H1 (cell line): ENCODE measurements around the gene GABARAPL2. TPM values are rescaled to one million over a fixed set of nuclear protein-coding genes. Genes with fewer than 3 reads are reported as not detected.

Experiments used
- CTCF ChIA-PET: fragments of 300-600 bp; sonication (Branson Sonifier 250); formaldehyde crosslinking; loops from one replicate; lab custom pipeline; 2021; ENCODE audit not compliant: partially characterized antibody; lab: Charles Lee
- POLR2A ChIA-PET: fragments of 300-600 bp; sonication (Branson Sonifier 250); formaldehyde crosslinking; loops from one replicate; lab custom pipeline; 2021; ENCODE audit warnings: inconsistent platforms; ENCODE audit not compliant: partially characterized antibody; lab: Charles Lee
- DNase-seq, 2 experiments: peaks; one replicate each; pipeline versions ENCODE4 v3.0.0 to v3.0.0-alpha.2; 2010 to 2022; ENCODE audit warnings: low spot score in 2 of 2, low read depth in 1 of 2, mixed read lengths in 1 of 2
- FAIRE-seq: peaks from 2 replicates; lab custom pipeline; 2011; peaks lifted over from hg19 to GRCh38; lab: Jason Lieb, UNC
- H2AFZ ChIP-seq: 2 replicates; pipeline ENCODE4 v1.8.1; 2012; ENCODE audit warnings: low read length, inconsistent platforms
- H2AK5ac ChIP-seq: 2 replicates; pipeline ENCODE4 v1.6.1; 2013; ENCODE audit warnings: low read depth, low read length
- H2BK120ac ChIP-seq: replicated peaks from 2 replicates; pipeline ENCODE3; 2013; ENCODE audit warnings: low read depth, low read length, inconsistent platforms
- H2BK12ac ChIP-seq: 2 replicates; pipeline ENCODE4 v1.6.1; 2013; ENCODE audit warnings: low read depth, low read length
- H2BK15ac ChIP-seq: 2 replicates; pipeline ENCODE4 v1.6.1; 2013; ENCODE audit warnings: low read length
- H2BK20ac ChIP-seq: 2 replicates; pipeline ENCODE4 v1.6.1; 2013; ENCODE audit warnings: low read length
- H2BK5ac ChIP-seq: 2 replicates; pipeline ENCODE4 v1.6.1; 2013; ENCODE audit warnings: low read depth, low read length
- H3K14ac ChIP-seq: 2 replicates; pipeline ENCODE4 v1.6.1; 2013; ENCODE audit warnings: inconsistent platforms; ENCODE audit not compliant: insufficient read length
- H3K18ac ChIP-seq: 2 replicates; pipeline ENCODE4 v1.6.1; 2013; ENCODE audit warnings: low read length; ENCODE audit errors: extremely low read depth
- H3K23ac ChIP-seq: 2 replicates; pipeline ENCODE4 v1.6.1; 2013; ENCODE audit warnings: inconsistent platforms; ENCODE audit not compliant: insufficient read length
- H3K23me2 ChIP-seq: 2 replicates; pipeline ENCODE4 v1.6.1; 2013; ENCODE audit warnings: low read depth, low read length
- H3K27ac ChIP-seq: 2 replicates; pipeline ENCODE4 v1.6.1; 2011; ENCODE audit warnings: low read depth, low read length, inconsistent platforms
- H3K27me3 ChIP-seq, 4 experiments: replicated peaks in 1 of 4; 1 replicate in 1 of 4; 2 replicates in 3 of 4; pipeline versions ENCODE4 v1.6.1 to v1.8.1; 2011 to 2013; ENCODE audit warnings: low read length in 3 of 4, mild to moderate bottlenecking in 3 of 4, inconsistent platforms in 2 of 4, mixed read lengths in 2 of 4, moderate library complexity in 1 of 4; ENCODE audit not compliant: control insufficient read depth in 3 of 4, insufficient read depth in 3 of 4; ENCODE audit errors: extremely low read depth in 1 of 4
- H3K36me3 ChIP-seq, 4 experiments: 2 replicates each; pipeline versions ENCODE4 v1.6.1 to v1.8.1; 2011 to 2013; ENCODE audit warnings: mild to moderate bottlenecking in 4 of 4, low read length in 3 of 4, moderate library complexity in 2 of 4, control low read depth in 1 of 4, inconsistent platforms in 1 of 4; ENCODE audit not compliant: insufficient read depth in 4 of 4, control insufficient read depth in 2 of 4
- H3K4ac ChIP-seq: replicated peaks from 2 replicates; pipeline ENCODE3; 2013; ENCODE audit warnings: low read length, low read depth, mixed read lengths, inconsistent platforms; ENCODE audit not compliant: insufficient read length
- H3K4me1 ChIP-seq, 4 experiments: replicated peaks in 1 of 4; 1 replicate in 1 of 4; 2 replicates in 3 of 4; pipeline versions ENCODE4 v1.6.1 to v1.8.1; 2011 to 2013; ENCODE audit warnings: low read length in 3 of 4, inconsistent platforms in 2 of 4, mixed read lengths in 1 of 4; ENCODE audit not compliant: insufficient read depth in 4 of 4, control insufficient read depth in 3 of 4
- H3K4me2 ChIP-seq, 2 experiments: 2 replicates each; pipeline versions ENCODE4 v1.6.1 to v1.8.1; 2011 to 2013; ENCODE audit warnings: low read depth in 2 of 2, low read length in 2 of 2, control low read depth in 1 of 2, inconsistent platforms in 1 of 2, mild to moderate bottlenecking in 1 of 2; ENCODE audit not compliant: insufficient read depth in 1 of 2
- H3K4me3 ChIP-seq, 4 experiments: fragments of 200-600, 300-600 bp in 1 of 4; sonication (generic), shearing (Covaris generic), sonication (Bioruptor Twin) in 1 of 4; 2 replicates each; pipeline versions ENCODE4 v1.5.1 to v1.8.1; 2011 to 2016; ENCODE audit warnings: low read length in 4 of 4, low read depth in 3 of 4, control low read depth in 2 of 4, inconsistent platforms in 2 of 4, mild to moderate bottlenecking in 2 of 4, mixed read lengths in 1 of 4, moderate library complexity in 1 of 4; ENCODE audit not compliant: insufficient read depth in 2 of 4; ENCODE audit errors: extremely low read depth in 1 of 4
- H3K56ac ChIP-seq: replicated peaks from 2 replicates; pipeline ENCODE3; 2013; ENCODE audit warnings: low read depth, mild to moderate bottlenecking, mixed read lengths, low read length, inconsistent platforms; ENCODE audit not compliant: insufficient read length
- H3K79me1 ChIP-seq: 2 replicates; pipeline ENCODE4 v1.6.1; 2013; ENCODE audit warnings: low read depth, low read length, control low read depth
- H3K79me2 ChIP-seq, 2 experiments: 2 replicates each; pipeline versions ENCODE4 v1.6.1 to v1.8.1; 2012 to 2013; ENCODE audit warnings: low read length in 2 of 2, mild to moderate bottlenecking in 2 of 2, inconsistent platforms in 1 of 2; ENCODE audit not compliant: insufficient read depth in 2 of 2, control insufficient read depth in 1 of 2
- H3K9ac ChIP-seq, 4 experiments: replicated peaks in 1 of 4; 1 replicate in 1 of 4; 2 replicates in 3 of 4; pipeline versions ENCODE4 v1.6.1 to v1.8.1; 2011 to 2013; ENCODE audit warnings: low read depth in 3 of 4, low read length in 3 of 4, control low read depth in 2 of 4, mild to moderate bottlenecking in 2 of 4, moderate library complexity in 2 of 4, inconsistent platforms in 1 of 4; ENCODE audit errors: extremely low read depth in 1 of 4
- H3K9me3 ChIP-seq, 2 experiments: 2 replicates each; pipeline versions ENCODE4 v1.6.1 to v1.8.1; 2012 to 2013; ENCODE audit warnings: mild to moderate bottlenecking in 2 of 2, moderate library complexity in 2 of 2, control low read depth in 1 of 2, inconsistent platforms in 1 of 2, low read depth in 1 of 2, low read length in 1 of 2, mixed read lengths in 1 of 2; ENCODE audit not compliant: insufficient read depth in 2 of 2
- H4K20me1 ChIP-seq, 2 experiments: replicated peaks in 1 of 2; 2 replicates each; pipeline versions ENCODE3 to v1.8.1; 2011 to 2013; ENCODE audit warnings: inconsistent platforms in 2 of 2, low read length in 2 of 2, mild to moderate bottlenecking in 1 of 2; ENCODE audit not compliant: insufficient read depth in 2 of 2, control insufficient read depth in 1 of 2
- H4K5ac ChIP-seq: 2 replicates; pipeline ENCODE4 v1.6.1; 2013; ENCODE audit warnings: low read length, low read depth, mixed read lengths, inconsistent platforms; ENCODE audit not compliant: insufficient read length
- H4K8ac ChIP-seq: 2 replicates; pipeline ENCODE4 v1.8.0; 2013; ENCODE audit warnings: mild to moderate bottlenecking, moderate library complexity, low read length, inconsistent platforms; ENCODE audit not compliant: insufficient read depth; ENCODE audit errors: extremely low read depth
- H4K91ac ChIP-seq: replicated peaks from 2 replicates; pipeline ENCODE3; 2013; ENCODE audit warnings: low read length, mixed read lengths, inconsistent platforms; ENCODE audit not compliant: insufficient read length
- CBX8 ChIP-seq: fragments of 300-800, 300-1000 bp; sonication (generic); IDR thresholded peaks from 2 replicates; pipeline ENCODE4 v1.7.1; 2016; ENCODE audit warnings: low read depth, low read length, borderline replicate concordance
- HDAC6 ChIP-seq: IDR thresholded peaks from one replicate; pipeline ENCODE4 v1.7.1; 2012; ENCODE audit warnings: low read depth, mild to moderate bottlenecking, inconsistent platforms, low read length, moderate library complexity
- NRF1 ChIP-seq: IDR thresholded peaks from 2 replicates; pipeline ENCODE4 v1.6.1; 2011; ENCODE audit warnings: mild to moderate bottlenecking, low read depth, low read length, improper control_type of control experiment
- RBBP5 ChIP-seq: IDR thresholded peaks from 2 replicates; pipeline ENCODE4 v1.7.1; 2012; ENCODE audit warnings: low read depth, mild to moderate bottlenecking, inconsistent platforms, low read length, moderate library complexity, borderline replicate concordance
- TAF7 ChIP-seq: optimal IDR thresholded peaks from 2 replicates; pipeline ENCODE3; 2011; ENCODE audit warnings: low read depth, mild to moderate bottlenecking, inconsistent platforms, low read length, moderate library complexity, borderline replicate concordance
- TEAD4 ChIP-seq: IDR thresholded peaks from 2 replicates; pipeline ENCODE4 v1.6.1; 2012; ENCODE audit warnings: low read depth, low read length, inconsistent platforms, mixed read lengths
- WGBS, 2 experiments: shearing (Covaris generic) in 1 of 2; methylation state at CpG; one replicate each; pipeline versions ENCODE4 v1.1.6 to v1.1.7; 2013 to 2015; ENCODE audit warnings: low lambda C conversion rate in 2 of 2, mixed read lengths in 2 of 2, inconsistent platforms in 1 of 2, low coverage in 1 of 2, missing lambda C conversion rate in 1 of 2; ENCODE audit not compliant: insufficient replicate concordance in 2 of 2, insufficient coverage in 1 of 2, insufficient read length in 1 of 2; ENCODE audit errors: extremely low coverage in 1 of 2, missing lambda C conversion rate in 1 of 2; 5-methylcytosine and 5-hydroxymethylcytosine counted together
- polyA plus RNA-seq, 7 experiments: library from polyadenylated mRNA; depleted of rRNA in 3 of 7; stranded (reverse) in 5 of 7; unstranded in 2 of 7; fragments of >200 nt in 5 of 7; fragments of 200-250 nt in 2 of 7; gene quantifications; 1 replicate in 5 of 7; 2 replicates in 1 of 7; 4 replicates in 1 of 7; pipeline versions ENCODE4 v1.2.1 to v1.2.3, GENCODE V29; 2011 to 2013; ENCODE audit warnings: missing spikeins in 2 of 7, mixed read lengths in 2 of 7
- total RNA-seq: library from RNA; stranded (reverse); fragmentation: NEBNext Ultra II Directional; extraction: Animal tissue kit (Norgen Biotek cat#: 25700); gene quantifications from 2 replicates; pipeline ENCODE4 v1.2.1, GENCODE V29; 2021

Gene GABARAPL2
- total and polyA plus RNA-seq, 2 of the 8 experiments (the other 6 are each of a cell fraction or from before 2014, with no cell fraction given), result 65.8 to 71.3 TPM

DNA sequence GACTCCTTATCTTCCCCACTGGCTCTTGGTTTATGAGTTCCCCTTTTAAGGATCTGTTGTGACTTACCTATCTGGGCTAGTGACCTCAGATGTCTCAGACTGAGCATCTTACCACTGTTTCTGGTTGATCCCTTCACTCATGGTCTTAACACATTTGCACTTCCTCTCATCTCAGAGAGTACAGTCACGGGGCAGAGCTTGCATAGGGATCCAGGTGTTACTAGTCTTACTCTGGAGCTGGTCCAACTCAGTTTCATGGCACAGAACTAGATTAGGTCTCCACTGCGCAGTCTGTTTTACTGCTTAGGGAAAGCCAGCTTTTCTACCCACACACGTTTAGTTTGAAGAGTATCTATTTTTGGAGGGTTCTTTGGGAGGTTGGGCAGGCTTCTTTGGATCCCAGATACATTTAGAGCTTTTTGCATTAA lies 10.2 kb downstream of the GABARAPL2 start:
- H3K27ac ChIP-seq, result no peak overlapping the region; the same call in 1 of the 2 replicates

More for the DNA sequence above, 10.2 kb downstream of the GABARAPL2 start:
- Histone ChIP-seq H3K14ac (no peak overlapping the region), H3K4ac (no peak overlapping the region), H4K20me1 (peaks cover 0 to 7% of the 10 kb centered on the region in 2 experiments), H3K36me3 (peaks cover 8 to 40% (median 35%) of the 10 kb centered on the region in 4 experiments; a peak in 7 of 8 replicates), H2BK12ac (no peak overlapping the region), H3K4me2 (0 out of 4 replicates have a peak overlapping the region, but pooled peaks have one; percentile 6 to 12), H2BK20ac (no peak overlapping the region), H2AK5ac (no peak overlapping the region), H4K5ac (no peak overlapping the region), H3K23ac (no peak overlapping the region), H2BK15ac (no peak overlapping the region), H2BK120ac (no peak overlapping the region), H2BK5ac (peak overlapping the region; percentile 0; the same call in 1 of the 2 replicates), H3K9ac (no peak overlapping the region; a peak in 1 of 7 replicates), H3K18ac (no peak overlapping the region; the same call in 1 of the 2 replicates), H3K79me1 (peaks cover 4% of the 10 kb centered on the region; the same call in 1 of the 2 replicates), H3K79me2 (no peaks in the 10 kb centered on the region; a peak in 1 of 4 replicates), H4K91ac (no peak overlapping the region), H3K9me3 (no peaks in the 10 kb centered on the region), H3K27me3 (no peaks in the 10 kb centered on the region), H3K4me1 (peaks cover 0 to 12% (median 2%) of the 10 kb centered on the region in 4 experiments; a peak in 3 of 7 replicates), H3K56ac (no peak overlapping the region), H2AFZ (no peak overlapping the region), H4K8ac (no peak overlapping the region), H3K4me3 (no peak overlapping the region), H3K23me2 (no peaks in the 10 kb centered on the region)
- TF ChIP-seq NRF1 (no peak), TAF7 (no peak), CBX8 (no peak), RBBP5 (no peak), HDAC6 (no peak), TEAD4 (no peak)
- ChIA-PET POLR2A (interaction anchor here (1.1 to 1.8 kb wide), 4 partner anchors 8 to 17 kb away, joined by 3 to 13 read pairs (median 3); partner anchors contain the start of gene GABARAPL2), CTCF (interaction anchor here (0.7 to 1.9 kb wide), 6 partner anchors 9 to 378 kb away, joined by 3 to 6 read pairs (median 3); no protein-coding TSS in a partner anchor)
- WGBS, 2 experiments, result 84% methylated on average over 3 of the region's 3 CpGs; no CpG with 5 or more reads in 1 of the 2 experiments
- DNase-seq, result no peak
- no peak for FAIRE-seq
